ENCODE results near the gene ANKRD13D.

ANKRD13D gene

DNA sequence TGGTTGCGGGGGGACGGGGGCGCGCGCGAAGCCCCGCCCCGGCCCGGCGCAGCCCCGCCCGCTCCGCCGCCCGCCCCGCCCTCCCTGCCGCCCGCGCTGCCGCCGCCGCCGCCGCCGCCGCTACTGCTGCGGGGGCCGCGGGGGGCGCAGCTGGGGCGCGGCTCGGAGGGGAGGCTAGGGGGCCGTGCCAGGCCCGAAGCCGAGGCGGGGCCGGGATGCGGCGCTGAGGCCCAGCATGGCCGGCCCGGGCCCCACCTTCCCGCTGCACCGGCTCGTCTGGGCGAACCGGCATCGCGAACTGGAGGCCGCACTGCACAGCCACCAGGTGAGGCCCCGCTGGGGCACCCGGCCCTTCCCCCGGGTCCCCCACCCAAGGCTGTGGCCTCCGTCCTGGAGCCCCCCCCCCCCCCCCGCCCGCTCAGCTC is at the start of gene ANKRD13D:
Gene ANKRD13D (plus strand): TSS at position 78 of the 425 bp plus-strand sequence. CDS start 158 bp downstream, at position 236.
- peak within 1 kb of the TSS; percentile 93 to 94 for H3K27ac ChIP-seq
- intact Hi-C loops (cut with DNase I; ENCODE audit: low total_unique reads) = loop anchor here (1.0 kb wide), 1 partner anchor 28 kb away; no protein-coding TSS in a partner anchor
- TF ChIP-seq, protein P1, sequence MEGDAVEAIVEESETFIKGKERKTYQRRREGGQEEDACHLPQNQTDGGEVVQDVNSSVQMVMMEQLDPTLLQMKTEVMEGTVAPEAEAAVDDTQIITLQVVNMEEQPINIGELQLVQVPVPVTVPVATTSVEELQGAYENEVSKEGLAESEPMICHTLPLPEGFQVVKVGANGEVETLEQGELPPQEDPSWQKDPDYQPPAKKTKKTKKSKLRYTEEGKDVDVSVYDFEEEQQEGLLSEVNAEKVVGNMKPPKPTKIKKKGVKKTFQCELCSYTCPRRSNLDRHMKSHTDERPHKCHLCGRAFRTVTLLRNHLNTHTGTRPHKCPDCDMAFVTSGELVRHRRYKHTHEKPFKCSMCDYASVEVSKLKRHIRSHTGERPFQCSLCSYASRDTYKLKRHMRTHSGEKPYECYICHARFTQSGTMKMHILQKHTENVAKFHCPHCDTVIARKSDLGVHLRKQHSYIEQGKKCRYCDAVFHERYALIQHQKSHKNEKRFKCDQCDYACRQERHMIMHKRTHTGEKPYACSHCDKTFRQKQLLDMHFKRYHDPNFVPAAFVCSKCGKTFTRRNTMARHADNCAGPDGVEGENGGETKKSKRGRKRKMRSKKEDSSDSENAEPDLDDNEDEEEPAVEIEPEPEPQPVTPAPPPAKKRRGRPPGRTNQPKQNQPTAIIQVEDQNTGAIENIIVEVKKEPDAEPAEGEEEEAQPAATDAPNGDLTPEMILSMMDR (IDR thresholded peaks at IDR 0.05) = no peak
- peaks cover 25 to 52% (median 43%) of the 10 kb centered on the region in 3 donors for H3K36me3 ChIP-seq
- H3K9me3 ChIP-seq = no peaks in the 10 kb centered on the region
- H3K4me3 ChIP-seq = peak within 1 kb of the TSS; percentile 69 to 73
- no peaks in the 10 kb centered on the region for H3K27me3 ChIP-seq
- peaks cover 7 to 39% (median 26%) of the 10 kb centered on the region in 4 donors for H3K4me1 ChIP-seq
- DNase-seq = no peak

DNA sequence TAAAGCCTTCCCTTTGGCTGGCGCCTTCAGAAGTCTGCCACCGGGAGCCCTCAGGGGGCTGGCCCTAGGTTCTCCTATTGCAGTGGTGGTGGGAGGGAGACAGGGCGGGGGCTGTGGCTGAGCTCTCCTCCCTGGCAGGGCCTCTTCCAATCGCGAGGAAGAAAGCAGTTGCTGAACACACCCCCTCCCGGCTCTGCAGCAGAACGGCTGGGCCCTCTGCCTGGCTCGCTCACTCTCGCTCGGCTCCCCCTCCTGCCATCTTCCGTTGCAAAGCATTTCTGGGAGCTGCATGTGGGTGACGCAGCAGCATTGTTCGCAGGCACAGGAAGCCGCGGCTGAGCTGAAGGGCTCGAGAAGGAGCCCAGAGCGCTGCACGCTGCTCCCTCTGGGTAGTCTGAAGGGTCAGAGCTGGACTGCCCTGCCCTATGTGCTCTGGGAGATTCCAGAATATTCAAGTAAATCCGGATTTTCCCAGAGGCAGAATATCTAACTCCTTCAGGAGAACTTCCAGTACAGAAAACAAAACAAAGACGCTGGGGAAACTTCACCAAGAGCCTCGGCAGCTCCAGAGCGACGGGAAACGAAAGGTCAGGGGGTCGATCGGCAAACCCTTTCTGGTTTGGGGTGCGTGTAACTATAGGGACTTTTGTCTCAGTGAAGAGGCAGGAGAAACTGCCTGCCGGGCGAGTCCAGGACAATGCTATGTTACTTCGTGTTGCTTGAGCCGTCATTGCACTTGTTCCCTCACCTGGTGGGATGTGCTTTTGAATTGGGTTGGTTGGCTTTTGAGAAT is 49.1 kb upstream of the ANKRD13D start:
- intact Hi-C loops (cut with DNase I; ENCODE audit: low total_unique reads) = no loop called here
- Histone ChIP-seq H3K4me3 (peak overlapping the region; percentile 61 to 64), H3K27me3 (no peaks in the 10 kb centered on the region), H3K9me3 (no peaks in the 10 kb centered on the region), H3K4me1 (peaks cover 0 to 45% (median 33%) of the 10 kb centered on the region in 4 donors), H3K27ac (peak overlapping the region; percentile 77 to 90), H3K36me3 (peaks cover 14 to 28% (median 20%) of the 10 kb centered on the region in 3 donors)
- TF ChIP-seq, protein P1 (IDR thresholded peaks at IDR 0.05) = no peak
- peak; percentile 98 to 99 for DNase-seq

DNA sequence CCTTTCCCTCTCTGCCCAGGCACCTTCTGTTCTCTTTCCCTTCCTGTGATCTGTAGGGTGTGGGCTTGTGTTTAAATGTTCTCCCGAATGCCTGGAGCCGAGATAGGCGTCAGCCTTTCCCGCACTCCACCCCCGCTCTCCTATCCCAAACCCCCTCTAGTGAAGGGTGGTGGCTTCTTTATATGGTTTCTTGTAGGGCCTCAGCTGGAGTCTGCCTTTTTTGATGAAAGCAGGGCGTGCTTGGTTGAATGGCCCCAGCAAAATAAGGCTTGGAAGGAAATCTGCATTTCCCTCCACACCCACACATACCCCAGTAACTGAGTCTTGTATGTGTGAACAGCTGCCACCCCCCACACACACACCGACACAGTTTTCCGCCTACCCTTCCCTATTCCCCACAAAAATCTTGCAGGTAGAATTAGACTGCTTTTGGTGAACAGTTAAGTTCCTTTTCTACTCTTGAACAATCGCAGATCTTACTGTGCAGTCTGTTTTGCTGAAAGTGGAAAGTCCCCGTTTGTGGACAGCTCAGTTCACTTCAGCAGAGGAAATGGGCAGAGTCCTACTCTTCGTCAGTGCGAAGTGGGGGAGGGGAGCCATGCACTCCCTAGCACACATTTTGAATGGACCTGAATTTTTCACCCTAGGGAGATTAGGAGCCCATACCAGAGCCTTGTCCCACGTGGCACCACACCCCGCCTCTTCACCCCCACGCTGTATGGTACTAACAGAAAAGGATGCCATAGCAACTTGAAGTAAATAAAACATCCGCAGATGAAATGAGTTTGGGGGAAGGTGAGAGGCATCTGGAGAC is 48.3 kb upstream of the ANKRD13D start:
- intact Hi-C loops (cut with DNase I; ENCODE audit: low total_unique reads) = no loop called here
- Histone ChIP-seq H3K9me3 (no peaks in the 10 kb centered on the region), H3K27me3 (no peaks in the 10 kb centered on the region), H3K4me3 (peak overlapping the region; percentile 61 to 64), H3K36me3 (peaks cover 22 to 29% (median 28%) of the 10 kb centered on the region in 3 donors), H3K4me1 (peaks cover 0 to 45% (median 33%) of the 10 kb centered on the region in 4 donors), H3K27ac (peak overlapping the region; percentile 77 to 90)
- TF ChIP-seq, protein P1 (IDR thresholded peaks at IDR 0.05) = no peak
- DNase-seq = peak; percentile 73 to 81

DNA sequence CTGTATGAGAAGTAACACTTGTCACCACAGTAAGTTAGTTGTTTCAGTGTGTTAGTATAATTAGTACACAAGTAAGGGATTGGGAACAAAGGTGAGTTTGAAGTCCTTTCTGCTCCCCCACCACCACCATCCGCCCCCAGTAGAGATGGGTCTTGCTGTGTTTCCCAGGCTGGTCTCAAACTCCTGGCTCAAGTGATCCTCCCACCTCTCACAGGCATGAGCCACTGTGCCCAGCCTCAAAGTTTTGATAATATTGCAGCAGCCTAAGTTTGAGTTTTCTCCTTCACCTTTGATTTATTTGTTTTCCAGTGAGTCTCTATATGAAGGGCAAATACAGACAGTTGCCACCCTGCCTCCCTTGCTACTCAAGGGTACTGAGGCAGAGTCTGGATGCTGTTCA is 46.6 kb upstream of the ANKRD13D start:
- no peaks in the 10 kb centered on the region for H3K9me3 ChIP-seq
- intact Hi-C loops (cut with DNase I; ENCODE audit: low total_unique reads) = no loop called here
- TF ChIP-seq, protein P1 (IDR thresholded peaks at IDR 0.05) = no peak
- no peaks in the 10 kb centered on the region for H3K27me3 ChIP-seq
- peaks cover 34 to 44% (median 42%) of the 10 kb centered on the region in 3 donors for H3K36me3 ChIP-seq
- H3K4me1 ChIP-seq = peaks cover 0 to 50% (median 33%) of the 10 kb centered on the region in 4 donors
- DNase-seq = no peak
- peak overlapping the region in 1 of 2 donors; percentile 61 for H3K4me3 ChIP-seq
- peak overlapping the region in 1 of 2 donors; percentile 90 for H3K27ac ChIP-seq

DNA sequence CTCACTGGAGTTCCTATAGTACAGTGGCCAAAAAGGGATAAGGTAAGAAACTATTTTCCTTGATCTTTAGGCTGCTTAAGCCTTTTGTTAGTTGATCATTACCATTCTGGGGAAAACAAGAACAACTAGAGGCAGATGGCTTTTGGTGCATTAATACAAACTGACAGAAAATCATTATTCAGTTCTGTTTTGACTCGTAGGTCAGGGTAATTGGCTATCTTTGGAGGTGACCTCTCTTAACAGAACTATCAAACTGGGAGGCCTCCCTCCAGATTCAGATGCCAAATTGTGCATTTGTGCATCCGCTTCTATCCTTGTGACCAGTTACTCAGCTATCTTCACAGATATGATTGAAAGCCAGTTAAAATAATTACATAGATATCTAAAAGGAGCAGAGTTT is 46.1 kb upstream of the ANKRD13D start:
- Histone ChIP-seq H3K4me3 (no peak overlapping the region), H3K27ac (no peak overlapping the region), H3K36me3 (peaks cover 39 to 49% (median 47%) of the 10 kb centered on the region in 3 donors)

More for the DNA sequence above, 46.1 kb upstream of the ANKRD13D start:
- Histone ChIP-seq H3K27me3 (no peaks in the 10 kb centered on the region), H3K4me1 (peaks cover 0 to 54% (median 33%) of the 10 kb centered on the region in 4 donors), H3K9me3 (no peaks in the 10 kb centered on the region)
- no peak for DNase-seq
- TF ChIP-seq, protein P1 (IDR thresholded peaks at IDR 0.05) = no peak
- intact Hi-C loops (cut with DNase I; ENCODE audit: low total_unique reads) = no loop called here
